Gastrocnemius medialis (tissue), 4 donors: ENCODE results near the gene RMDN2.

Source experiments
- POLR2A ChIP-seq, 2 donors: fragments of 450-650 bp; IDR thresholded peaks; one replicate each; pipeline ENCODE4 v1.6.1; 2017; ENCODE audit warnings: antibody characterized with exemption in 2 of 2, mild to moderate bottlenecking in 2 of 2, moderate library complexity in 2 of 2
- TF ChIP-seq, protein P1 (sequence below), 5 experiments: fragments of 450-650 bp in 3 of 5; fragments of 200-600 bp in 2 of 5; sonication (generic) in 2 of 5; IDR thresholded peaks in 4 of 5; conservative IDR thresholded peaks in 1 of 5; 1 replicate in 4 of 5; 2 replicates in 1 of 5; pipeline ENCODE4 v1.5.1; 2016 to 2019; ENCODE audit warnings: antibody characterized with exemption in 5 of 5, mild to moderate bottlenecking in 3 of 5, moderate library complexity in 3 of 5

DNA sequence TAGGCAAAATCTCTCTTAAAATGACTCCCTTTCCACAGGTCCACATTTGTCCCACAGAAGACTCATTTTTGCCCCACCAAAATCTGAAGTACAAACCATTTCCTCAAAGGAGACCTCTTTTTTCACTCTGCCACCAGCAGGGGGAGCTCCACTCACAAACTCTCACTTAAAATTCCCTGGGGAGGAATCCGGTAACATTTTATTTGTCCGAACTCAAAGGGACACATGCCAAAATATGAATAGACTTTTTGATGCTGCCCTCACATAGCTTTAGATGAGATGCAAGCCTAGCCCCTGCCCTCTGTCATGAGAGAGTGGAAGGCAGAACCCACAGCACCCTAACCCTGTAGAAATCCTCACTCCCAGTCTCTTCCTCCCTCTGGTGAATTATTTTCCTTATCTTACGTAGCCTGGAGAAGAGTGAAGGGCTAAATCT, 57.1 kb downstream of the RMDN2 start:
- TF ChIP-seq, protein P1, sequence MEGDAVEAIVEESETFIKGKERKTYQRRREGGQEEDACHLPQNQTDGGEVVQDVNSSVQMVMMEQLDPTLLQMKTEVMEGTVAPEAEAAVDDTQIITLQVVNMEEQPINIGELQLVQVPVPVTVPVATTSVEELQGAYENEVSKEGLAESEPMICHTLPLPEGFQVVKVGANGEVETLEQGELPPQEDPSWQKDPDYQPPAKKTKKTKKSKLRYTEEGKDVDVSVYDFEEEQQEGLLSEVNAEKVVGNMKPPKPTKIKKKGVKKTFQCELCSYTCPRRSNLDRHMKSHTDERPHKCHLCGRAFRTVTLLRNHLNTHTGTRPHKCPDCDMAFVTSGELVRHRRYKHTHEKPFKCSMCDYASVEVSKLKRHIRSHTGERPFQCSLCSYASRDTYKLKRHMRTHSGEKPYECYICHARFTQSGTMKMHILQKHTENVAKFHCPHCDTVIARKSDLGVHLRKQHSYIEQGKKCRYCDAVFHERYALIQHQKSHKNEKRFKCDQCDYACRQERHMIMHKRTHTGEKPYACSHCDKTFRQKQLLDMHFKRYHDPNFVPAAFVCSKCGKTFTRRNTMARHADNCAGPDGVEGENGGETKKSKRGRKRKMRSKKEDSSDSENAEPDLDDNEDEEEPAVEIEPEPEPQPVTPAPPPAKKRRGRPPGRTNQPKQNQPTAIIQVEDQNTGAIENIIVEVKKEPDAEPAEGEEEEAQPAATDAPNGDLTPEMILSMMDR (IDR thresholded peaks at IDR 0.05 in 4 of 5, conservative IDR thresholded peaks at IDR 0.05 in 1 of 5): peak; percentile 60 to 84 (median 77)
- TF ChIP-seq POLR2A (IDR thresholded peaks at IDR 0.05): no peak
